GM12892 (cell line): ENCODE data around the gene CYTH4.

ENCODE experiments used
- POLR2A ChIP-seq: IDR thresholded peaks from 2 replicates; pipeline ENCODE4 v1.6.1; 2011; ENCODE audit warnings: low read depth, low read length, control low read depth
- POLR2AphosphoS5 ChIP-seq: IDR thresholded peaks from 2 replicates; pipeline ENCODE4 v1.6.1; 2011; ENCODE audit warnings: low read depth, low read length, control low read depth
- TAF1 ChIP-seq: IDR thresholded peaks from 2 replicates; pipeline ENCODE4 v1.6.1; 2011; ENCODE audit warnings: low read depth, mild to moderate bottlenecking, control low read depth, low read length, borderline replicate concordance

GRCh38 chr22:37275134-37275533, 7.2 kb upstream of the CYTH4 start:
- TF ChIP-seq POLR2A: no peak
- TF ChIP-seq POLR2AphosphoS5: no peak
- TF ChIP-seq TAF1: no peak
